K562 (cell line): ENCODE results near the gene ZNF782. TPM values are rescaled to one million over a fixed set of nuclear protein-coding genes. Genes with fewer than 3 reads are reported as not detected.

ENCODE experiments used
- CCAR2 ChIP-seq: fragments of 200-400 bp; formaldehyde crosslinking; IDR thresholded peaks from 2 replicates; pipeline ENCODE4 v1.6.1; 2017; ENCODE audit warnings: mild to moderate bottlenecking, low read depth, low read length
- CHAMP1 ChIP-seq: fragments of 450-650 bp; IDR thresholded peaks from 2 replicates; pipeline ENCODE4 v1.6.1; 2016; ENCODE audit warnings: mild to moderate bottlenecking
- E2F1 ChIP-seq: sonication (generic); formaldehyde crosslinking; IDR thresholded peaks from 2 replicates; pipeline ENCODE4 v1.8.1; 2023; ENCODE audit warnings: mild to moderate bottlenecking, missing genetic modification reagents, moderate library complexity
- E2F3 ChIP-seq: fragments of 250-450 bp; sonication (Bioruptor Pico); IDR thresholded peaks from 2 replicates; pipeline ENCODE4 v1.4.0; 2020; ENCODE audit warnings: mild to moderate bottlenecking
- ELF1 ChIP-seq: fragments of 200-800 bp; sonication (Bioruptor generic); IDR thresholded peaks from 2 replicates; pipeline ENCODE4 v1.6.1; 2016; ENCODE audit warnings: missing genetic modification characterization, missing compliant biosample characterization
- ETV1 ChIP-seq: fragments of 450-650 bp; conservative IDR thresholded peaks from 2 replicates; pipeline ENCODE4 v1.6.1; 2016; ENCODE audit warnings: missing genetic modification characterization, control low read depth, low read depth, missing compliant biosample characterization
- HMBOX1 ChIP-seq: sonication (generic); IDR thresholded peaks from 2 replicates; pipeline ENCODE4 v1.6.1; 2016
- HMG20A ChIP-seq: fragments of 450-650 bp; formaldehyde crosslinking; conservative IDR thresholded peaks from 2 replicates; pipeline ENCODE4 v1.4.0; 2020; ENCODE audit warnings: mild to moderate bottlenecking, mixed read lengths
- ILK ChIP-seq: fragments of 450-650 bp; IDR thresholded peaks from 2 replicates; pipeline ENCODE4 v1.6.1; 2016; ENCODE audit warnings: missing genetic modification characterization, low read depth, mild to moderate bottlenecking, missing compliant biosample characterization, moderate library complexity, borderline replicate concordance
- LCOR ChIP-seq: sonication (generic); formaldehyde crosslinking; IDR thresholded peaks from 2 replicates; pipeline ENCODE4 v1.8.0; 2022; ENCODE audit warnings: mild to moderate bottlenecking, missing genetic modification reagents
- SAFB ChIP-seq: fragments of 200-400 bp; formaldehyde crosslinking; IDR thresholded peaks from 2 replicates; pipeline ENCODE4 v1.6.1; 2017; ENCODE audit warnings: low read depth, low read length, borderline replicate concordance
- ZBTB1 ChIP-seq: sonication (generic); formaldehyde crosslinking; IDR thresholded peaks from 2 replicates; pipeline ENCODE4 v1.8.1; 2023; ENCODE audit warnings: missing genetic modification reagents, low read depth, mild to moderate bottlenecking, borderline replicate concordance
- ZBTB2 ChIP-seq: fragments of 450-650 bp; IDR thresholded peaks from 2 replicates; pipeline ENCODE4 v1.6.1; 2016; ENCODE audit warnings: antibody characterized with exemption
- ZNF212 ChIP-seq: fragments of 450-650 bp; formaldehyde crosslinking; IDR thresholded peaks from 2 replicates; pipeline ENCODE4 v1.4.0; 2020; ENCODE audit warnings: mild to moderate bottlenecking
- ZNF512 ChIP-seq: IDR thresholded peaks from 2 replicates; pipeline ENCODE4 v1.6.1; 2016; ENCODE audit warnings: missing genetic modification characterization, missing compliant biosample characterization
- polyA plus RNA-seq, 8 experiments: library from polyadenylated mRNA; depleted of rRNA in 4 of 8; stranded (reverse) in 5 of 8; unstranded in 3 of 8; fragments of >200 nt; fragmentation: Nextera tagmentation in 2 of 8; fragmentation: Illumina TruSeq in 1 of 8; extraction: Ambion mirVana in 2 of 8; extraction: Trizol in 1 of 8; gene quantifications; 2 replicates each; pipeline versions ENCODE4 v1.2.1 to v1.2.3, GENCODE V29; 2011 to 2014; ENCODE audit warnings: inconsistent platforms in 1 of 8, missing spikeins in 1 of 8
- total RNA-seq, 7 experiments: library from RNA; depleted of rRNA in 6 of 7; stranded (reverse); fragments of >200 nt in 6 of 7; fragmentation: Illumina TruSeq in 2 of 7; extraction: Trizol in 2 of 7; gene quantifications; 2 replicates each; pipeline versions ENCODE4 v1.2.1 to v1.2.3, GENCODE V29; 2011 to 2021; ENCODE audit warnings: low replicate concordance in 1 of 7

ZNF782 gene
- total and polyA plus RNA-seq, 9 of the 15 experiments (the other 6 are each of a cell fraction or from before 2014, with no cell fraction given): 0.38 to 8.8 (median 4.5) TPM

- no peak for TF ChIP-seq ETV1 (tag)
- no peak for TF ChIP-seq ZNF512 (tag)
- no peak for TF ChIP-seq HMBOX1
- TF ChIP-seq ZBTB1 (CRISPR knock-in tag): no peak
- no peak for TF ChIP-seq ILK (tag)
- TF ChIP-seq E2F1: no peak; the same call in 1 of the 2 replicates
- TF ChIP-seq ZBTB2: peak; percentile 74
- no peak for TF ChIP-seq SAFB
- TF ChIP-seq CHAMP1: no peak
- TF ChIP-seq LCOR (CRISPR knock-in tag): peak; percentile 62; the same call in 1 of the 2 replicates
- no peak for TF ChIP-seq E2F3 (CRISPR knock-in tag)
- no peak for TF ChIP-seq ZNF212 (CRISPR knock-in tag)
- no peak for TF ChIP-seq CCAR2
- TF ChIP-seq ELF1: peak; percentile 55
- no peak for TF ChIP-seq HMG20A (CRISPR knock-in tag)
Observed at GRCh38 chr9:96853781-96854650, at the start of gene ZNF782 (continued).
